Hepatocyte (in vitro differentiated cells): Measurements from ENCODE around the gene COTL1.

Experiments
- EZH2 ChIP-seq: fragments of 200-600 bp; sonication (generic); IDR thresholded peaks from 2 replicates; pipeline ENCODE4 v1.6.1; 2016; ENCODE audit warnings: antibody characterized with exemption, mild to moderate bottlenecking, borderline replicate concordance
- TF ChIP-seq, protein P1 (sequence below): fragments of 200-600 bp; sonication (generic); IDR thresholded peaks from 2 replicates; pipeline ENCODE4 v1.5.1; 2016; ENCODE audit warnings: antibody characterized with exemption, mild to moderate bottlenecking; ENCODE audit not compliant: poor library complexity

DNA sequence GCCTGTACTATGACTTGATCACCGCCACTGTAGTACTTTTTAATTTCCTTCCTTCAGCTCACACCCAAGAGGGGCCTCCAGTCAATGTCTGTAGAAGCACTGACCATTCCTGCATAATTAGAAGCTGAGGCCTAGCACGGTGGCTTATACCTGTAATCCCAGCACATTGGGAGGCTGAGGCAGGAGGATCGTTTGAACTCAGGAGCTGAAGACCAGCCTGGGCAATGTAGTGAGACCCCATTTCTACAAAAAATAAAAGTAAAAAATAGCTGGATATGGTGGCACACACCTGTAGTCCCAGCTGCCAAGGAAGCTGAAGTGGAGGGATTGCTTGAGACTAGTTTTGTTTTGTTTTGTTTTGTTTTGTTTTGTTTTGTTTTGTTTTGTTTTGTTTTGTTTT lies 36.4 kb upstream of the COTL1 start:
- TF ChIP-seq, protein P1, sequence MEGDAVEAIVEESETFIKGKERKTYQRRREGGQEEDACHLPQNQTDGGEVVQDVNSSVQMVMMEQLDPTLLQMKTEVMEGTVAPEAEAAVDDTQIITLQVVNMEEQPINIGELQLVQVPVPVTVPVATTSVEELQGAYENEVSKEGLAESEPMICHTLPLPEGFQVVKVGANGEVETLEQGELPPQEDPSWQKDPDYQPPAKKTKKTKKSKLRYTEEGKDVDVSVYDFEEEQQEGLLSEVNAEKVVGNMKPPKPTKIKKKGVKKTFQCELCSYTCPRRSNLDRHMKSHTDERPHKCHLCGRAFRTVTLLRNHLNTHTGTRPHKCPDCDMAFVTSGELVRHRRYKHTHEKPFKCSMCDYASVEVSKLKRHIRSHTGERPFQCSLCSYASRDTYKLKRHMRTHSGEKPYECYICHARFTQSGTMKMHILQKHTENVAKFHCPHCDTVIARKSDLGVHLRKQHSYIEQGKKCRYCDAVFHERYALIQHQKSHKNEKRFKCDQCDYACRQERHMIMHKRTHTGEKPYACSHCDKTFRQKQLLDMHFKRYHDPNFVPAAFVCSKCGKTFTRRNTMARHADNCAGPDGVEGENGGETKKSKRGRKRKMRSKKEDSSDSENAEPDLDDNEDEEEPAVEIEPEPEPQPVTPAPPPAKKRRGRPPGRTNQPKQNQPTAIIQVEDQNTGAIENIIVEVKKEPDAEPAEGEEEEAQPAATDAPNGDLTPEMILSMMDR: no peak
- TF ChIP-seq EZH2: no peak
